ENCODE results near the gene TEX44.

TEX44 gene

GRCh38 chr2:231633241-231633976, 40.7 kb downstream of the TEX44 start:
- DNase-seq (ENCODE audit: low read depth, low spot score) = no peak

GRCh38 chr2:231634412-231634811, 41.7 kb downstream of the TEX44 start:
- no peak for DNase-seq (ENCODE audit: low read depth, low spot score)

- no peak for DNase-seq (ENCODE audit: low read depth, low spot score)
Measured at GRCh38 chr2:231634951-231635875, 42.5 kb downstream of the TEX44 start.

- DNase-seq (ENCODE audit: low read depth, low spot score) = no peak
Measured at GRCh38 chr2:231640241-231640640, 47.6 kb downstream of the TEX44 start.

GRCh38 chr2:231640641-231641111, 48.0 kb downstream of the TEX44 start:
- DNase-seq (ENCODE audit: low read depth, low spot score) = peak; percentile 48

GRCh38 chr2:231642631-231643494, 50.2 kb downstream of the TEX44 start:
- DNase-seq (ENCODE audit: low read depth, low spot score) = peak; percentile 88

- DNase-seq (ENCODE audit: low read depth, low spot score) = no peak
Measured at GRCh38 chr2:231643495-231643888, 50.8 kb downstream of the TEX44 start.
